ENCODE data around the gene P2RY12. TPM values are rescaled to one million over a fixed set of nuclear protein-coding genes. Genes with fewer than 3 reads are reported as not detected.

The P2RY12 gene
- total and polyA plus RNA-seq, 2 of the 4 experiments (the other 2 are of a cell fraction): not detected

DNA sequence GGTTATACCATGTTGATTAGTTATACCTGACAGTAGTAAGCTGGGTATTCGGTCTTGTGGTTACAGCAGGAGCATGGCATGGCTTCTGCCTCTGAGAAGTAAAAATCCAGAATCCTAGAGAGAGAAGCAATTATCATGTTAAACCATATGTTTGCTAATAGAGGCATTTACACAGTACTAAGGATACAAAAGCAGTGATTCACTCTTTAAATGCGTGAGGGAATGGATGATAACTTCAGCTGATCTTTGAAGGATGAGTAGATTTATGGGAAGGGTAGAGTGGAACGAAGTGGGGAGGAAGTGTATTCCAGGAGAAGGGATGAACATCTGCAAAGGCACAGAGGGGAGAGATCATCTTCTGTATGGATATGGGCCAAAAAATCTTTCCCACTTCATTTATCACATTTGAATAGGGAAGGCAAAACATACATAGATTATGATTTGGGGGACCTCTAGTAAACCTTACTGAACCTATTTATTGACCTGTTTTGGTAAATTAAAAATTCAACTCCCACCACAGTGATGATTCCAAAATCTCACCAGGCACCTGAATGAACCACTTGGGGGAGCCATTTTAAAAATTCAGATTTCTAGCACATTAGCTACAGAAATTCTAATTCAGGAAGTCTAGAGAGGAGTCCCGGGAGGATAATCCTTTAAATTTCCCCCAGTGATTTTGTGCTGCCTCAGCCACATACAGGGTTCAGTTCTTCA is 41.2 kb upstream of the P2RY12 start:
- TF ChIP-seq, protein P1, sequence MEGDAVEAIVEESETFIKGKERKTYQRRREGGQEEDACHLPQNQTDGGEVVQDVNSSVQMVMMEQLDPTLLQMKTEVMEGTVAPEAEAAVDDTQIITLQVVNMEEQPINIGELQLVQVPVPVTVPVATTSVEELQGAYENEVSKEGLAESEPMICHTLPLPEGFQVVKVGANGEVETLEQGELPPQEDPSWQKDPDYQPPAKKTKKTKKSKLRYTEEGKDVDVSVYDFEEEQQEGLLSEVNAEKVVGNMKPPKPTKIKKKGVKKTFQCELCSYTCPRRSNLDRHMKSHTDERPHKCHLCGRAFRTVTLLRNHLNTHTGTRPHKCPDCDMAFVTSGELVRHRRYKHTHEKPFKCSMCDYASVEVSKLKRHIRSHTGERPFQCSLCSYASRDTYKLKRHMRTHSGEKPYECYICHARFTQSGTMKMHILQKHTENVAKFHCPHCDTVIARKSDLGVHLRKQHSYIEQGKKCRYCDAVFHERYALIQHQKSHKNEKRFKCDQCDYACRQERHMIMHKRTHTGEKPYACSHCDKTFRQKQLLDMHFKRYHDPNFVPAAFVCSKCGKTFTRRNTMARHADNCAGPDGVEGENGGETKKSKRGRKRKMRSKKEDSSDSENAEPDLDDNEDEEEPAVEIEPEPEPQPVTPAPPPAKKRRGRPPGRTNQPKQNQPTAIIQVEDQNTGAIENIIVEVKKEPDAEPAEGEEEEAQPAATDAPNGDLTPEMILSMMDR (conservative IDR thresholded peaks at IDR 0.05; ENCODE audit: low read depth, low read length): peak; percentile 34; the same call in 1 of the 2 replicates
- TF ChIP-seq SMC3 (IDR thresholded peaks at IDR 0.05; ENCODE audit: low read depth, low read length) (peak; percentile 17; the same call in 1 of the 2 replicates), ELK1 (IDR thresholded peaks at IDR 0.05; ENCODE audit: borderline replicate concordance, low read depth, low read length) (no peak)
- H3K18ac ChIP-seq (ENCODE audit: low read depth, low read length): no peak overlapping the region
- no peak overlapping the region for H3K14ac ChIP-seq (replicated peaks; ENCODE audit: low read depth, low read length)
- no peak overlapping the region for H2AK9ac ChIP-seq (replicated peaks; ENCODE audit: low read depth, low read length, poor library complexity)
- H3K27ac ChIP-seq (ENCODE audit: insufficient read depth, low read length): no peak overlapping the region
- ATAC-seq (ENCODE audit: low read depth): no peak
- peaks cover 4% of the 10 kb centered on the region; the same call in 1 of the 2 replicates for H3K4me1 ChIP-seq (ENCODE audit: control insufficient read depth, insufficient read depth, low read length)
- H3K36me3 ChIP-seq (ENCODE audit: control insufficient read depth, insufficient read depth, low read length): no peaks in the 10 kb centered on the region
- peak overlapping the region; percentile 57; the same call in 1 of the 2 replicates for H2BK20ac ChIP-seq (ENCODE audit: low read depth, low read length)
- H3K79me1 ChIP-seq (ENCODE audit: low read depth in 1 of 2, low read length in 2 of 2): no peaks in the 10 kb centered on the region
- no peak overlapping the region for H2AK5ac ChIP-seq (ENCODE audit: low read depth, low read length)
- no peak overlapping the region for H3K4me2 ChIP-seq (ENCODE audit: low read depth, low read length)
- H4K20me1 ChIP-seq (ENCODE audit: insufficient read depth, low read length): no peaks in the 10 kb centered on the region
- intact Hi-C loops (cut with micrococcal nuclease) (no loop called here), in situ Hi-C loops (cut with MboI; ENCODE audit: low sequenced_read_pairs) (no loop called here), dilution Hi-C loops (cut with HindIII; ENCODE audit: low sequenced_read_pairs, unreplicated experiment) (no loop called here)
- no peak overlapping the region for H4K5ac ChIP-seq (ENCODE audit: low read depth, low read length)
- H4K8ac ChIP-seq (ENCODE audit: low read depth in 2 of 2, low read length in 2 of 2): no peak overlapping the region
- H3K23ac ChIP-seq (ENCODE audit: low read depth, low read length): no peak overlapping the region
- H2BK5ac ChIP-seq (ENCODE audit: low read depth, low read length, poor library complexity, severe bottlenecking): no peak overlapping the region
- no peak overlapping the region for H3K4me3 ChIP-seq (ENCODE audit: insufficient read depth, low read depth, low read length)
- no peak overlapping the region for H2BK15ac ChIP-seq (ENCODE audit: low read depth, low read length)
- ChIA-PET CTCF (interaction anchor here (0.6 to 1.0 kb wide), 5 partner anchors 9 to 586 kb away, joined by 3 read pairs; no protein-coding TSS in a partner anchor), POLR2A (ENCODE audit: unreplicated experiment) (no interaction called here)
- H3K9me1 ChIP-seq (ENCODE audit: insufficient read depth, low read length): peaks cover 3% of the 10 kb centered on the region; the same call in 1 of the 2 replicates
- no peaks in the 10 kb centered on the region for H3K9me3 ChIP-seq (ENCODE audit: control insufficient read depth, insufficient read depth, low read length)
- H3K9ac ChIP-seq (ENCODE audit: low read depth, low read length): no peak overlapping the region
- H3K4ac ChIP-seq (ENCODE audit: low read depth, low read length): 0 out of 2 replicates have a peak overlapping the region, but pooled peaks have one; percentile 34
- BruUV-seq (replicated peaks): no TSS peak
- no peak for DNase-seq
- 80% methylated on average over 1 of the region's 4 CpGs; no CpG with 5 or more reads in 1 of the 2 experiments for WGBS, 2 experiments (ENCODE audit: extremely low coverage in 2 of 2, insufficient read length in 1 of 2)
- no peak overlapping the region for H2AFZ ChIP-seq (replicated peaks; ENCODE audit: low read length, poor library complexity)
- H3K56ac ChIP-seq (ENCODE audit: extremely low read depth, insufficient read depth, low read length): no peak overlapping the region
- H3K27me3 ChIP-seq (ENCODE audit: control insufficient read depth, insufficient read depth, low read length): no peaks in the 10 kb centered on the region
- H2BK120ac ChIP-seq (ENCODE audit: low read depth, low read length): no peak overlapping the region
- no peak overlapping the region for H4K91ac ChIP-seq (ENCODE audit: insufficient read depth, low read depth, low read length)
